DOHH2 (cell line): ENCODE measurements around the gene CCDC12.

ENCODE experiments used
- H3F3A ChIP-seq: fragments of 200-600 bp; sonication (generic), shearing (Covaris generic); 2 replicates; pipeline ENCODE4 v1.6.0; 2016; ENCODE audit warnings: antibody characterized with exemption, mild to moderate bottlenecking; ENCODE audit not compliant: control insufficient read depth, insufficient read depth
- H3K27ac ChIP-seq: fragments of 200-600 bp; sonication (generic); 2 replicates; pipeline ENCODE4 v1.5.1; 2014; ENCODE audit warnings: low read depth, mild to moderate bottlenecking, low read length, moderate library complexity
- H3K27me3 ChIP-seq: fragments of 200-600 bp; sonication (generic); 2 replicates; pipeline ENCODE4 v1.6.1; 2014; ENCODE audit warnings: mild to moderate bottlenecking, low read length, mixed read lengths; ENCODE audit not compliant: control insufficient read depth
- H3K36me3 ChIP-seq: fragments of 200-600 bp; sonication (generic); 2 replicates; pipeline ENCODE4 v1.6.1; 2014; ENCODE audit warnings: mild to moderate bottlenecking, low read length, moderate library complexity, mixed read lengths; ENCODE audit not compliant: control insufficient read depth
- H3K4me1 ChIP-seq: fragments of 200-600 bp; sonication (generic); 2 replicates; pipeline ENCODE4 v1.6.1; 2014; ENCODE audit warnings: mild to moderate bottlenecking, low read length, mixed read lengths; ENCODE audit not compliant: control insufficient read depth
- H3K4me2 ChIP-seq: fragments of 200-600 bp; sonication (generic); 2 replicates; pipeline ENCODE4 v1.6.0; 2014; ENCODE audit warnings: mild to moderate bottlenecking, low read length, moderate library complexity
- H3K4me3 ChIP-seq: fragments of 200-600 bp; sonication (generic); 2 replicates; pipeline ENCODE4 v1.5.1; 2014; ENCODE audit warnings: mild to moderate bottlenecking, low read length, mixed read lengths
- H3K79me2 ChIP-seq: fragments of 200-600 bp; sonication (generic); 2 replicates; pipeline ENCODE4 v1.6.1; 2014; ENCODE audit warnings: mild to moderate bottlenecking, low read length, mixed read lengths; ENCODE audit not compliant: control insufficient read depth
- H3K9me2 ChIP-seq: fragments of 200-600 bp; sonication (generic); replicated peaks from 2 replicates; pipeline ENCODE4 v1.6.1; 2014; ENCODE audit warnings: mild to moderate bottlenecking, low read length, mixed read lengths; ENCODE audit not compliant: control insufficient read depth
- H3K9me3 ChIP-seq: fragments of 200-600 bp; sonication (generic); 2 replicates; pipeline ENCODE4 v1.6.1; 2014; ENCODE audit warnings: antibody characterized with exemption, low read length, mixed read lengths; ENCODE audit not compliant: control insufficient read depth, insufficient read depth
- H4K20me1 ChIP-seq: fragments of 200-600 bp; sonication (generic); 2 replicates; pipeline ENCODE4 v1.6.0; 2014; ENCODE audit warnings: low read depth, mild to moderate bottlenecking, antibody characterized with exemption, low read length, moderate library complexity; ENCODE audit not compliant: control insufficient read depth, insufficient read depth
- CTCF ChIP-seq: fragments of 200-600 bp; sonication (generic); IDR thresholded peaks from one replicate; pipeline ENCODE4 v1.5.1; 2014; ENCODE audit warnings: antibody characterized with exemption, mild to moderate bottlenecking, low read depth, low read length; ENCODE audit not compliant: poor library complexity, severe bottlenecking
- EZH2phosphoT487 ChIP-seq: fragments of 200-600 bp; sonication (generic); IDR thresholded peaks from 2 replicates; pipeline ENCODE4 v1.6.1; 2017; ENCODE audit warnings: borderline replicate concordance, mild to moderate bottlenecking, antibody characterized with exemption, low read length, moderate library complexity, mixed read lengths

CCDC12 gene

GRCh38 chr3:46922871-46923558 is 53.5 kb downstream of the CCDC12 start:
- peaks cover 4% of the 10 kb centered on the region; the same call in 1 of the 2 replicates for H4K20me1 ChIP-seq
- no peak overlapping the region for H3K4me3 ChIP-seq
- H3K36me3 ChIP-seq, result peaks cover 91% of the 10 kb centered on the region
- peaks cover 40% of the 10 kb centered on the region for H3K4me1 ChIP-seq
- no peaks in the 10 kb centered on the region for H3K27me3 ChIP-seq
- H3K9me3 ChIP-seq, result no peaks in the 10 kb centered on the region
- no peak for TF ChIP-seq CTCF
- no peak for TF ChIP-seq EZH2phosphoT487
- H3K9me2 ChIP-seq, result no peaks in the 10 kb centered on the region
- H3K27ac ChIP-seq, result no peak overlapping the region
- H3F3A ChIP-seq, result peaks cover 21% of the 10 kb centered on the region
- no peak overlapping the region for H3K4me2 ChIP-seq
- peaks cover 38% of the 10 kb centered on the region for H3K79me2 ChIP-seq

GRCh38 chr3:46922426-46922825 is 54.1 kb downstream of the CCDC12 start:
- Histone ChIP-seq H3K4me1 (peaks cover 34% of the 10 kb centered on the region), H3K4me2 (no peak overlapping the region), H3K9me2 (no peaks in the 10 kb centered on the region), H3F3A (peaks cover 19% of the 10 kb centered on the region), H3K27me3 (no peaks in the 10 kb centered on the region), H3K79me2 (peaks cover 35% of the 10 kb centered on the region), H3K9me3 (no peaks in the 10 kb centered on the region), H4K20me1 (peaks cover 4% of the 10 kb centered on the region; the same call in 1 of the 2 replicates), H3K4me3 (no peak overlapping the region), H3K27ac (no peak overlapping the region), H3K36me3 (peaks cover 91% of the 10 kb centered on the region)
- TF ChIP-seq EZH2phosphoT487, result no peak

- no peaks in the 10 kb centered on the region for H3K27me3 ChIP-seq
- H3K27ac ChIP-seq, result no peak overlapping the region
- TF ChIP-seq EZH2phosphoT487 (no peak), CTCF (no peak)
- peaks cover 29% of the 10 kb centered on the region for H3K4me1 ChIP-seq
- H3K4me3 ChIP-seq, result no peak overlapping the region
- H4K20me1 ChIP-seq, result peaks cover 4% of the 10 kb centered on the region; the same call in 1 of the 2 replicates
- peaks cover 14% of the 10 kb centered on the region for H3F3A ChIP-seq
- H3K9me2 ChIP-seq, result no peaks in the 10 kb centered on the region
- no peaks in the 10 kb centered on the region for H3K9me3 ChIP-seq
- no peak overlapping the region for H3K4me2 ChIP-seq
- peaks cover 35% of the 10 kb centered on the region for H3K79me2 ChIP-seq
- peaks cover 92% of the 10 kb centered on the region for H3K36me3 ChIP-seq
Measured at GRCh38 chr3:46921871-46922271, 54.7 kb downstream of the CCDC12 start.

- Histone ChIP-seq H4K20me1 (peaks cover 4% of the 10 kb centered on the region; the same call in 1 of the 2 replicates), H3K9me3 (no peaks in the 10 kb centered on the region), H3K4me2 (no peak overlapping the region), H3K4me3 (no peak overlapping the region), H3K79me2 (peaks cover 28% of the 10 kb centered on the region), H3K36me3 (peaks cover 84% of the 10 kb centered on the region), H3K4me1 (peaks cover 20% of the 10 kb centered on the region), H3K27ac (no peak overlapping the region), H3K27me3 (no peaks in the 10 kb centered on the region), H3K9me2 (no peaks in the 10 kb centered on the region), H3F3A (peaks cover 11% of the 10 kb centered on the region)
- TF ChIP-seq EZH2phosphoT487 (no peak), CTCF (no peak)
Measured at GRCh38 chr3:46921041-46921440, 55.5 kb downstream of the CCDC12 start.
